ENCODE data around the gene NID1.

The NID1 gene

GRCh38 chr1:236113324-236114032 is 48.6 kb upstream of the NID1 start:
- no peaks in the 10 kb centered on the region for H4K20me1 ChIP-seq (ENCODE audit: insufficient read depth, low read length)

GRCh38 chr1:236112332-236112627 is 47.4 kb upstream of the NID1 start:
- no peaks in the 10 kb centered on the region for H4K20me1 ChIP-seq (ENCODE audit: insufficient read depth, low read length)
- H3K9ac ChIP-seq (ENCODE audit: low read depth, low read length): no peak overlapping the region
- no peak overlapping the region for H2AFZ ChIP-seq (ENCODE audit: low read depth, low read length)
- H3K4me2 ChIP-seq (ENCODE audit: insufficient read depth, low read length): no peak overlapping the region
- no peak for ATAC-seq (ENCODE audit: insufficient read depth, low read depth)
- H3K9me3 ChIP-seq (ENCODE audit: insufficient read depth, low read length, severe bottlenecking): no peaks in the 10 kb centered on the region
- H3K27me3 ChIP-seq (ENCODE audit: insufficient read depth, low read length, poor library complexity): no peaks in the 10 kb centered on the region
- TF ChIP-seq CTCF (IDR thresholded peaks at IDR 0.05; ENCODE audit: borderline replicate concordance, extremely low read depth, low read length, poor library complexity, severe bottlenecking): no peak
- no peak for TF ChIP-seq EZH2 (IDR thresholded peaks at IDR 0.05; ENCODE audit: borderline replicate concordance, low read depth, low read length, severe bottlenecking)
- no peak overlapping the region for H3K27ac ChIP-seq (ENCODE audit: low read length)
- H3K4me1 ChIP-seq (ENCODE audit: insufficient read depth, low read length): no peaks in the 10 kb centered on the region
- no peak for DNase-seq
- no peaks in the 10 kb centered on the region for H3K36me3 ChIP-seq (ENCODE audit: insufficient read depth, low read length)
- H3K4me3 ChIP-seq (ENCODE audit: low read depth in 1 of 2, low read length in 2 of 2): no peak overlapping the region
- H3K79me2 ChIP-seq (ENCODE audit: insufficient read depth, low read length): no peaks in the 10 kb centered on the region

More at GRCh38 chr1:236113324-236114032, 48.6 kb upstream of the NID1 start:
- no peak for ATAC-seq (ENCODE audit: insufficient read depth, low read depth)
- no peak overlapping the region for H3K4me2 ChIP-seq (ENCODE audit: insufficient read depth, low read length)
- TF ChIP-seq EZH2 (IDR thresholded peaks at IDR 0.05; ENCODE audit: borderline replicate concordance, low read depth, low read length, severe bottlenecking): no peak
- H3K79me2 ChIP-seq (ENCODE audit: insufficient read depth, low read length): no peaks in the 10 kb centered on the region
- H3K4me1 ChIP-seq (ENCODE audit: insufficient read depth, low read length): no peaks in the 10 kb centered on the region
- H3K4me3 ChIP-seq (ENCODE audit: low read depth in 1 of 2, low read length in 2 of 2): no peak overlapping the region
- H2AFZ ChIP-seq (ENCODE audit: low read depth, low read length): no peak overlapping the region
- no peak overlapping the region for H3K9ac ChIP-seq (ENCODE audit: low read depth, low read length)
- peaks cover 2% of the 10 kb centered on the region for H3K27me3 ChIP-seq (ENCODE audit: insufficient read depth, low read length, poor library complexity)
- H3K9me3 ChIP-seq (ENCODE audit: insufficient read depth, low read length, severe bottlenecking): no peaks in the 10 kb centered on the region
- no peaks in the 10 kb centered on the region for H3K36me3 ChIP-seq (ENCODE audit: insufficient read depth, low read length)
- no peak overlapping the region for H3K27ac ChIP-seq (ENCODE audit: low read length)
- DNase-seq: no peak

- no peak overlapping the region for H3K4me3 ChIP-seq (ENCODE audit: low read depth in 1 of 2, low read length in 2 of 2)
- ATAC-seq (ENCODE audit: insufficient read depth, low read depth): no peak
- no peak overlapping the region for H3K9ac ChIP-seq (ENCODE audit: low read depth, low read length)
- H2AFZ ChIP-seq (ENCODE audit: low read depth, low read length): no peak overlapping the region
- H3K27me3 ChIP-seq (ENCODE audit: insufficient read depth, low read length, poor library complexity): no peaks in the 10 kb centered on the region
- no peaks in the 10 kb centered on the region for H3K36me3 ChIP-seq (ENCODE audit: insufficient read depth, low read length)
- no peak overlapping the region for H3K27ac ChIP-seq (ENCODE audit: low read length)
- H4K20me1 ChIP-seq (ENCODE audit: insufficient read depth, low read length): no peaks in the 10 kb centered on the region
- H3K9me3 ChIP-seq (ENCODE audit: insufficient read depth, low read length, severe bottlenecking): no peaks in the 10 kb centered on the region
- H3K4me2 ChIP-seq (ENCODE audit: insufficient read depth, low read length): no peak overlapping the region
- H3K79me2 ChIP-seq (ENCODE audit: insufficient read depth, low read length): no peaks in the 10 kb centered on the region
- no peaks in the 10 kb centered on the region for H3K4me1 ChIP-seq (ENCODE audit: insufficient read depth, low read length)
- TF ChIP-seq EZH2 (IDR thresholded peaks at IDR 0.05; ENCODE audit: borderline replicate concordance, low read depth, low read length, severe bottlenecking) (no peak), CTCF (IDR thresholded peaks at IDR 0.05; ENCODE audit: borderline replicate concordance, extremely low read depth, low read length, poor library complexity, severe bottlenecking) (no peak)
- no peak for DNase-seq
These were observed 46.8 kb upstream of the NID1 start for GRCh38 chr1:236111527-236112331.

GRCh38 chr1:236110137-236110536 is 45.2 kb upstream of the NID1 start:
- no peaks in the 10 kb centered on the region for H4K20me1 ChIP-seq (ENCODE audit: insufficient read depth, low read length)
- H3K27ac ChIP-seq (ENCODE audit: low read length): no peak overlapping the region
- H3K79me2 ChIP-seq (ENCODE audit: insufficient read depth, low read length): no peaks in the 10 kb centered on the region
- no peaks in the 10 kb centered on the region for H3K9me3 ChIP-seq (ENCODE audit: insufficient read depth, low read length, severe bottlenecking)
- H3K4me3 ChIP-seq (ENCODE audit: low read depth in 1 of 2, low read length in 2 of 2): no peak overlapping the region
- no peak overlapping the region for H2AFZ ChIP-seq (ENCODE audit: low read depth, low read length)
- no peak overlapping the region for H3K4me2 ChIP-seq (ENCODE audit: insufficient read depth, low read length)
- no peaks in the 10 kb centered on the region for H3K27me3 ChIP-seq (ENCODE audit: insufficient read depth, low read length, poor library complexity)
- no peak for ATAC-seq (ENCODE audit: insufficient read depth, low read depth)
- H3K9ac ChIP-seq (ENCODE audit: low read depth, low read length): no peak overlapping the region
- no peak for DNase-seq
- H3K36me3 ChIP-seq (ENCODE audit: insufficient read depth, low read length): no peaks in the 10 kb centered on the region
- TF ChIP-seq EZH2 (IDR thresholded peaks at IDR 0.05; ENCODE audit: borderline replicate concordance, low read depth, low read length, severe bottlenecking) (no peak), CTCF (IDR thresholded peaks at IDR 0.05; ENCODE audit: borderline replicate concordance, extremely low read depth, low read length, poor library complexity, severe bottlenecking) (no peak)
- no peaks in the 10 kb centered on the region for H3K4me1 ChIP-seq (ENCODE audit: insufficient read depth, low read length)
